ENCODE data around the gene RSU1. TPM values are rescaled to one million over a fixed set of nuclear protein-coding genes. Genes with fewer than 3 reads are reported as not detected.

The RSU1 gene
- total and polyA plus RNA-seq, 2 experiments from 2014 or later = 109 to 236 TPM

- no peak for DNase-seq
- no peaks in the 10 kb centered on the region for H4K20me1 ChIP-seq (ENCODE audit: insufficient read depth)
- H3K9ac ChIP-seq = no peak overlapping the region
- H3K79me2 ChIP-seq (ENCODE audit: insufficient read depth) = peaks cover 37% of the 10 kb centered on the region
- 90 to 94% methylated on average over 8 of the region's 8 CpGs for WGBS, 2 experiments (ENCODE audit: low coverage in 1 of 2, low lambda C conversion rate in 2 of 2, missing lambda C conversion rate in 2 of 2)
- H3K4me3 ChIP-seq = no peak overlapping the region
- no peaks in the 10 kb centered on the region for H3K4me1 ChIP-seq (ENCODE audit: insufficient read depth)
- in situ Hi-C loops (cut with MboI) = no loop called here
- H3K9me2 ChIP-seq (ENCODE audit: insufficient read depth) = no peaks in the 10 kb centered on the region
- no peaks in the 10 kb centered on the region for H3K27me3 ChIP-seq (replicated peaks; ENCODE audit: insufficient read depth)
- H2AFZ ChIP-seq = no peak overlapping the region
- H3K27ac ChIP-seq = no peak overlapping the region
- TF ChIP-seq EZH2phosphoT487 (IDR thresholded peaks at IDR 0.05; ENCODE audit: insufficient read depth, low read depth) (no peak), EZH2 (IDR thresholded peaks at IDR 0.05; ENCODE audit: insufficient read depth, poor library complexity, severe bottlenecking) (no peak)
- H3F3A ChIP-seq (ENCODE audit: insufficient read depth) = no peaks in the 10 kb centered on the region
- H3K36me3 ChIP-seq (ENCODE audit: low read depth) = peaks cover 7% of the 10 kb centered on the region; the same call in 1 of the 2 replicates
- H3K4me2 ChIP-seq (ENCODE audit: unreplicated experiment) = no peak overlapping the region
- no peaks in the 10 kb centered on the region for H3K9me3 ChIP-seq (ENCODE audit: low read depth)
These were observed 74.9 kb downstream of the RSU1 start for GRCh38 chr10:16742165-16742960.

GRCh38 chr10:16741540-16741939, 75.7 kb downstream of the RSU1 start:
- Histone ChIP-seq H3K9ac (no peak overlapping the region), H2AFZ (no peak overlapping the region), H4K20me1 (ENCODE audit: insufficient read depth) (no peaks in the 10 kb centered on the region), H3K27me3 (replicated peaks; ENCODE audit: insufficient read depth) (no peaks in the 10 kb centered on the region), H3K36me3 (ENCODE audit: low read depth) (peaks cover 7% of the 10 kb centered on the region; the same call in 1 of the 2 replicates), H3K9me3 (ENCODE audit: low read depth) (no peaks in the 10 kb centered on the region), H3K9me2 (ENCODE audit: insufficient read depth) (no peaks in the 10 kb centered on the region), H3K4me3 (no peak overlapping the region), H3K4me1 (ENCODE audit: insufficient read depth) (no peaks in the 10 kb centered on the region), H3K4me2 (ENCODE audit: unreplicated experiment) (no peak overlapping the region), H3K27ac (no peak overlapping the region), H3F3A (ENCODE audit: insufficient read depth) (no peaks in the 10 kb centered on the region), H3K79me2 (ENCODE audit: insufficient read depth) (peaks cover 44% of the 10 kb centered on the region)
- DNase-seq = no peak
- TF ChIP-seq EZH2 (IDR thresholded peaks at IDR 0.05; ENCODE audit: insufficient read depth, poor library complexity, severe bottlenecking) (no peak), EZH2phosphoT487 (IDR thresholded peaks at IDR 0.05; ENCODE audit: insufficient read depth, low read depth) (no peak)
- WGBS, 2 experiments (ENCODE audit: low coverage in 1 of 2, low lambda C conversion rate in 2 of 2, missing lambda C conversion rate in 2 of 2) = 96 to 100% methylated on average over 2 of the region's 2 CpGs
- in situ Hi-C loops (cut with MboI) = no loop called here

- Histone ChIP-seq H3K9ac (no peak overlapping the region), H3K4me2 (ENCODE audit: unreplicated experiment) (no peak overlapping the region), H3K9me2 (ENCODE audit: insufficient read depth) (no peaks in the 10 kb centered on the region), H3F3A (ENCODE audit: insufficient read depth) (0 out of 2 replicates have a peak, but pooled peaks cover 4% of the 10 kb centered on the region), H2AFZ (no peak overlapping the region), H3K4me3 (no peak overlapping the region), H3K9me3 (ENCODE audit: low read depth) (no peaks in the 10 kb centered on the region), H3K27me3 (replicated peaks; ENCODE audit: insufficient read depth) (no peaks in the 10 kb centered on the region), H3K79me2 (ENCODE audit: insufficient read depth) (peaks cover 64% of the 10 kb centered on the region), H3K4me1 (ENCODE audit: insufficient read depth) (no peaks in the 10 kb centered on the region), H3K36me3 (ENCODE audit: low read depth) (peaks cover 12% of the 10 kb centered on the region), H3K27ac (no peak overlapping the region), H4K20me1 (ENCODE audit: insufficient read depth) (no peaks in the 10 kb centered on the region)
- TF ChIP-seq EZH2phosphoT487 (IDR thresholded peaks at IDR 0.05; ENCODE audit: insufficient read depth, low read depth) (no peak), EZH2 (IDR thresholded peaks at IDR 0.05; ENCODE audit: insufficient read depth, poor library complexity, severe bottlenecking) (no peak)
- in situ Hi-C loops (cut with MboI) = no loop called here
- 98 to 100% methylated on average over 2 of the region's 2 CpGs for WGBS, 2 experiments (ENCODE audit: low coverage in 1 of 2, low lambda C conversion rate in 2 of 2, missing lambda C conversion rate in 2 of 2)
- no peak for DNase-seq
These were observed 79.8 kb downstream of the RSU1 start for GRCh38 chr10:16737420-16737819.

- H3K27ac ChIP-seq = no peak overlapping the region
- H2AFZ ChIP-seq = no peak overlapping the region
- no peaks in the 10 kb centered on the region for H3K27me3 ChIP-seq (replicated peaks; ENCODE audit: insufficient read depth)
- no peaks in the 10 kb centered on the region for H3K4me1 ChIP-seq (ENCODE audit: insufficient read depth)
- peaks cover 16% of the 10 kb centered on the region for H3K36me3 ChIP-seq (ENCODE audit: low read depth)
- H3K79me2 ChIP-seq (ENCODE audit: insufficient read depth) = peaks cover 66% of the 10 kb centered on the region
- H4K20me1 ChIP-seq (ENCODE audit: insufficient read depth) = no peaks in the 10 kb centered on the region
- no peak for TF ChIP-seq EZH2 (IDR thresholded peaks at IDR 0.05; ENCODE audit: insufficient read depth, poor library complexity, severe bottlenecking)
- TF ChIP-seq EZH2phosphoT487 (IDR thresholded peaks at IDR 0.05; ENCODE audit: insufficient read depth, low read depth) = no peak
- H3K9ac ChIP-seq = no peak overlapping the region
- 96% methylated on average over 3 of the region's 3 CpGs for WGBS, 2 experiments (ENCODE audit: low coverage in 1 of 2, low lambda C conversion rate in 2 of 2, missing lambda C conversion rate in 2 of 2)
- H3F3A ChIP-seq (ENCODE audit: insufficient read depth) = 0 out of 2 replicates have a peak, but pooled peaks cover 8% of the 10 kb centered on the region
- in situ Hi-C loops (cut with MboI) = no loop called here
- no peaks in the 10 kb centered on the region for H3K9me2 ChIP-seq (ENCODE audit: insufficient read depth)
- DNase-seq = no peak
- no peak overlapping the region for H3K4me2 ChIP-seq (ENCODE audit: unreplicated experiment)
- no peaks in the 10 kb centered on the region for H3K9me3 ChIP-seq (ENCODE audit: low read depth)
- no peak overlapping the region for H3K4me3 ChIP-seq
These were observed 81.6 kb downstream of the RSU1 start for GRCh38 chr10:16735671-16736070.

All from GM23248 (cell line).